ENCODE results near the gene C2orf92. TPM values are rescaled to one million over a fixed set of nuclear protein-coding genes. Genes with fewer than 3 reads are reported as not detected.

The C2orf92 gene
- total RNA-seq, 1 donor = 2.5 TPM

DNA sequence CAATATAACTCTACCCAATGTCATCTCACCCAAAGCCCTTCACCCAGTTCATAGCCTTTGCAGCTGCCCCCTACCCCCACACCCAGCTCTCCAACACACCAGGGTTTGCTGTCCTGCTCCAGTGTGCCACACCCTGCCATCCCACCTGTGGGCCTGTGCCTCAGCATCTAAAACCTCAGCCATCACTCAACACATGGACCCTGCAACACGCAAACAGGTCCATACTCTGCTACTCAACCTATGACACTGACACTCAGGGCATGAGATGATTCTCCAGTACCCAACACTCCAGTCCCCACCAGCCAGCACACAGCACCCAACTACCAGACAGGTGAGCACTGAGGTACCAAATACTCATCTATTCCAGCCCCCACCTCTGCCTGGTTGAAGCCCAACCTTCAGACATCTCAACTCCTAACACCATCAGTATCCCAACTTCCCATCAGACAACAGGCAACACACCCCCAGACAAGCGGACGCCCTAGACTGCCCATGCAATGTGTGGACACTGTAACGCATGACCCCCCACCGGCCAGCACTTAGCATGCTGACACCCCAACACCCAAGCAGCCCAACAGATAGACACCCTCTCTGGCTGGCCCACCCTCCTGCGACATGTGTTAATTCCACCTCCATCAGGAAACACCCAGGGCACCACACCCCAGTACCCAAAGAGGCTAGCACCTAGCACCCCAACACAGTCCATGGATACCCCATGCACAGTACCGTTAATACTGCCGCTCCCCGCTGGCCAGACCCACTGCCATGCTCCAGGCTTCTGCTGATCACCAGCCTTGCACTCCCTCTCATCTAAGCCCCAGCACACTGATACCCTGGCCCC is 68.9 kb downstream of the C2orf92 start:
- no peaks in the 10 kb centered on the region for H3K79me2 ChIP-seq (ENCODE audit: insufficient read depth, low read length)
- no peaks in the 10 kb centered on the region for H3K27me3 ChIP-seq (ENCODE audit: insufficient read depth, low read length)
- H3K27ac ChIP-seq (ENCODE audit: low read depth, low read length) = no peak overlapping the region
- H3K4me3 ChIP-seq (ENCODE audit: insufficient read depth, low read length) = no peak overlapping the region
- no peaks in the 10 kb centered on the region for H3K9me3 ChIP-seq (ENCODE audit: low read depth, low read length)
- no peak overlapping the region for H2AFZ ChIP-seq (ENCODE audit: low read length)
- H3K4me2 ChIP-seq (ENCODE audit: insufficient read depth, low read length) = no peak overlapping the region
- H3K4me1 ChIP-seq (ENCODE audit: insufficient read depth, low read length) = no peaks in the 10 kb centered on the region
- H3K36me3 ChIP-seq (ENCODE audit: insufficient read depth, low read length) = no peaks in the 10 kb centered on the region
- TF ChIP-seq, protein P1, sequence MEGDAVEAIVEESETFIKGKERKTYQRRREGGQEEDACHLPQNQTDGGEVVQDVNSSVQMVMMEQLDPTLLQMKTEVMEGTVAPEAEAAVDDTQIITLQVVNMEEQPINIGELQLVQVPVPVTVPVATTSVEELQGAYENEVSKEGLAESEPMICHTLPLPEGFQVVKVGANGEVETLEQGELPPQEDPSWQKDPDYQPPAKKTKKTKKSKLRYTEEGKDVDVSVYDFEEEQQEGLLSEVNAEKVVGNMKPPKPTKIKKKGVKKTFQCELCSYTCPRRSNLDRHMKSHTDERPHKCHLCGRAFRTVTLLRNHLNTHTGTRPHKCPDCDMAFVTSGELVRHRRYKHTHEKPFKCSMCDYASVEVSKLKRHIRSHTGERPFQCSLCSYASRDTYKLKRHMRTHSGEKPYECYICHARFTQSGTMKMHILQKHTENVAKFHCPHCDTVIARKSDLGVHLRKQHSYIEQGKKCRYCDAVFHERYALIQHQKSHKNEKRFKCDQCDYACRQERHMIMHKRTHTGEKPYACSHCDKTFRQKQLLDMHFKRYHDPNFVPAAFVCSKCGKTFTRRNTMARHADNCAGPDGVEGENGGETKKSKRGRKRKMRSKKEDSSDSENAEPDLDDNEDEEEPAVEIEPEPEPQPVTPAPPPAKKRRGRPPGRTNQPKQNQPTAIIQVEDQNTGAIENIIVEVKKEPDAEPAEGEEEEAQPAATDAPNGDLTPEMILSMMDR (IDR thresholded peaks at IDR 0.05; ENCODE audit: extremely low read depth, low read depth, low read length) = no peak
- peak; percentile 56 for DNase-seq (ENCODE audit: insufficient read length, low spot score, missing footprints)
- no peaks in the 10 kb centered on the region for H4K20me1 ChIP-seq (ENCODE audit: insufficient read depth, low read length)

DNA sequence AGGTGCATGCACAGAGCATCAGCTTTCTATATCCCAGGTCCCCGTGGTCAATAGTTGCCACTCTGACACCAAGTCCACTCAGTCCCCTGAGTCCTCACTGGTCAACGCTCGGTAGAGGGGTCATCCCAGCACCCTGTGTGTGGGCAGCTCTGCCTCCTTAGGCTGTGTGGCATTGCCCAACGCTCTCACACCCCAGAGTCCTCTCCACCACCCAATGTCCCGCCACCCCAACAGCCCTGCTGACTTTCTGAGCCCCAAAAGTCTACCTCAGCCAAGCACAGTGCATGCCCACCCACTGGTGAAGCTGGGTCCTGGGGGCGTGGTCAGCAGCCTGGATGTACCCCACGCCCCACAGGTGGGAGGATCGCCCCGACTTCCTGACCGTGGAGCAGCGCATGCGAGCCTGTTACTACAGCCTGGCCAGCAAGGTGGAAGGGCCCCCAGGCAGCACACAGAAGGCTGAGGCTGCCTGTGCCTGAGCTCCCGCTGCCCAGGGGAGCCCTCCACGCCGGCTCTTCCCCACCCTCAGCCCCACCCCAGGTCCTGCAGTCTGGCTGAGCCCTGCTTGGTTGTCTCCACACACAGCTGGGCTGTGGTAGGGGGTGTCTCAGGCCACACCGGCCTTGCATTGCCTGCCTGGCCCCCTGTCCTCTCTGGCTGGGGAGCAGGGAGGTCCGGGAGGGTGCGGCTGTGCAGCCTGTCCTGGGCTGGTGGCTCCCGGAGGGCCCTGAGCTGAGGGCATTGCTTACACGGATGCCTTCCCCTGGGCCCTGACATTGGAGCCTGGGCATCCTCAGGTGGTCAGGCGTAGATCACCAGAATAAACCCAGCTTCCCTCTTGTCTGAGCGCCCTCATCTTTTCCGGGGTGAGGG is 69.7 kb downstream of the C2orf92 start:
- no peak overlapping the region for H3K27ac ChIP-seq (ENCODE audit: low read depth, low read length)
- H3K4me2 ChIP-seq (ENCODE audit: insufficient read depth, low read length) = no peak overlapping the region
- no peak overlapping the region for H3K4me3 ChIP-seq (ENCODE audit: insufficient read depth, low read length)
- TF ChIP-seq, protein P1 (IDR thresholded peaks at IDR 0.05; ENCODE audit: extremely low read depth, low read depth, low read length) = no peak
- no peaks in the 10 kb centered on the region for H3K79me2 ChIP-seq (ENCODE audit: insufficient read depth, low read length)
- no peaks in the 10 kb centered on the region for H3K4me1 ChIP-seq (ENCODE audit: insufficient read depth, low read length)
- H4K20me1 ChIP-seq (ENCODE audit: insufficient read depth, low read length) = no peaks in the 10 kb centered on the region
- peak; percentile 82 for DNase-seq (ENCODE audit: insufficient read length, low spot score, missing footprints)
- no peaks in the 10 kb centered on the region for H3K9me3 ChIP-seq (ENCODE audit: low read depth, low read length)
- no peaks in the 10 kb centered on the region for H3K36me3 ChIP-seq (ENCODE audit: insufficient read depth, low read length)
- no peaks in the 10 kb centered on the region for H3K27me3 ChIP-seq (ENCODE audit: insufficient read depth, low read length)
- no peak overlapping the region for H2AFZ ChIP-seq (ENCODE audit: low read length)

DNA sequence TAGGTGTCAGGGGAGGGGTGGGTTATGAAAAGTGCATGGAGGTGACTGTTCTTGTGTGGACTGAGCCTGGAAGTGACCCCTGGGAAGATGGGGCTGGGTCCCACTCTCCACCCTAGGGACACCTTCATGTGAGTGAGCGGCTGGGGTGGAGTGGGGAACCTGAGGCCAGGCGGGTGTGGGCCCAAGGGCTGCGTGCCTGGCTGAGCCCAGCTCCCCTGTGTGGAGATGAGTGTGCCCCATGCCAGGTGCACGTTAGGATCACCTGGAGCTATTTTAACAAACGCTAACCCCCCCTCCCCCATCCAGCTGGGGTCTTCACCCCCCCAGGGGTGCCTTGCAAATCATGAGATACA is 70.4 kb downstream of the C2orf92 start:
- Histone ChIP-seq H3K4me2 (ENCODE audit: insufficient read depth, low read length) (no peak overlapping the region), H4K20me1 (ENCODE audit: insufficient read depth, low read length) (no peaks in the 10 kb centered on the region), H3K4me3 (ENCODE audit: insufficient read depth, low read length) (no peak overlapping the region), H3K4me1 (ENCODE audit: insufficient read depth, low read length) (no peaks in the 10 kb centered on the region), H2AFZ (ENCODE audit: low read length) (no peak overlapping the region), H3K36me3 (ENCODE audit: insufficient read depth, low read length) (no peaks in the 10 kb centered on the region), H3K79me2 (ENCODE audit: insufficient read depth, low read length) (no peaks in the 10 kb centered on the region), H3K27me3 (ENCODE audit: insufficient read depth, low read length) (no peaks in the 10 kb centered on the region), H3K9me3 (ENCODE audit: low read depth, low read length) (no peaks in the 10 kb centered on the region), H3K27ac (ENCODE audit: low read depth, low read length) (no peak overlapping the region)
- TF ChIP-seq, protein P1 (IDR thresholded peaks at IDR 0.05; ENCODE audit: extremely low read depth, low read depth, low read length) = no peak
- DNase-seq (ENCODE audit: insufficient read length, low spot score, missing footprints) = peak; percentile 80
